HEK293 (cell line): ENCODE data around the gene GPX8.

ENCODE experiments used
- CTCF ChIA-PET: fragments of 350-600 bp; formaldehyde crosslinking; extraction: SDS; loops from one replicate; lab custom pipeline; 2021; ENCODE audit warnings: antibody characterized with exemption; lab: Yijun Ruan, JAX
- POLR2A ChIA-PET: fragments of 300-600 bp; formaldehyde crosslinking; extraction: SDS; loops from one replicate; lab custom pipeline; 2020; ENCODE audit warnings: antibody characterized with exemption, inconsistent platforms; lab: Yijun Ruan, JAX
- H3K27ac ChIP-seq: fragments of 200-500 bp; sonication (Bioruptor generic); 2 replicates; pipeline ENCODE4 v1.5.1; 2014; ENCODE audit warnings: low read depth, low read length, control low read depth, inconsistent platforms; ENCODE audit errors: extremely low read depth
- H3K36me3 ChIP-seq, 2 experiments: fragments of 200-500 bp in 1 of 2; sonication (Bioruptor generic) in 1 of 2; 1 replicate in 1 of 2; 2 replicates in 1 of 2; pipeline ENCODE4 v1.5.1; 2014 to 2017; ENCODE audit warnings: inconsistent platforms in 2 of 2, low read length in 2 of 2; ENCODE audit not compliant: control insufficient read depth in 2 of 2, insufficient read depth in 1 of 2
- H3K4me1 ChIP-seq: fragments of 200-500 bp; sonication (Bioruptor generic); 2 replicates; pipeline ENCODE4 v1.5.1; 2014; ENCODE audit warnings: mild to moderate bottlenecking, low read length, inconsistent platforms; ENCODE audit not compliant: control insufficient read depth, insufficient read depth
- H3K4me3 ChIP-seq: 2 replicates; pipeline ENCODE4 v1.5.1; 2011; ENCODE audit warnings: low read depth, mild to moderate bottlenecking, control low read depth, low read length, moderate library complexity
- H3K9me3 ChIP-seq: fragments of 200-500 bp; sonication (Bioruptor generic); 2 replicates; pipeline ENCODE4 v1.5.1; 2014; ENCODE audit warnings: low read depth, low read length, inconsistent platforms; ENCODE audit not compliant: control insufficient read depth, insufficient read depth
- CTCF ChIP-seq: fragments of 450-650 bp; formaldehyde crosslinking; IDR thresholded peaks from 2 replicates; pipeline ENCODE4 v1.5.1; 2016; ENCODE audit warnings: missing biosample characterization, missing genetic modification characterization
- ELK4 ChIP-seq: IDR thresholded peaks from 2 replicates; pipeline ENCODE4 v1.6.1; 2011; ENCODE audit warnings: mild to moderate bottlenecking, low read depth, low read length, borderline replicate concordance
- SCRT1 ChIP-seq: fragments of 450-650 bp; formaldehyde crosslinking; IDR thresholded peaks from 2 replicates; pipeline ENCODE4 v1.5.1; 2016; ENCODE audit warnings: missing biosample characterization, missing genetic modification characterization, borderline replicate concordance
- ZBTB8A ChIP-seq: fragments of 450-650 bp; formaldehyde crosslinking; IDR thresholded peaks from 2 replicates; pipeline ENCODE4 v1.5.1; 2016; ENCODE audit warnings: missing biosample characterization, missing genetic modification characterization
- ZEB2 ChIP-seq: fragments of 450-650 bp; formaldehyde crosslinking; IDR thresholded peaks from 2 replicates; pipeline ENCODE4 v1.5.1; 2016; ENCODE audit warnings: missing biosample characterization, missing genetic modification characterization
- ZFP37 ChIP-seq: fragments of 450-650 bp; formaldehyde crosslinking; IDR thresholded peaks from 2 replicates; pipeline ENCODE4 v1.5.1; 2016; ENCODE audit warnings: missing biosample characterization, missing genetic modification characterization
- ZNF184 ChIP-seq: fragments of 450-650 bp; IDR thresholded peaks from 2 replicates; pipeline ENCODE4 v1.5.1; 2018; ENCODE audit warnings: missing biosample characterization, mild to moderate bottlenecking, missing genetic modification characterization
- ZNF266 ChIP-seq: fragments of 450-650 bp; formaldehyde crosslinking; IDR thresholded peaks from 2 replicates; pipeline ENCODE4 v1.5.1; 2016; ENCODE audit warnings: missing biosample characterization, missing genetic modification characterization, low read depth
- ZNF302 ChIP-seq: fragments of 450-650 bp; formaldehyde crosslinking; IDR thresholded peaks from 2 replicates; pipeline ENCODE4 v1.5.1; 2016; ENCODE audit warnings: missing biosample characterization, missing genetic modification characterization, low read depth
- ZNF335 ChIP-seq: fragments of 450-650 bp; formaldehyde crosslinking; conservative IDR thresholded peaks from 2 replicates; pipeline ENCODE4 v1.5.1; 2016; ENCODE audit warnings: missing biosample characterization, missing genetic modification characterization
- ZNF354C ChIP-seq: fragments of 450-650 bp; formaldehyde crosslinking; IDR thresholded peaks from 2 replicates; pipeline ENCODE4 v1.5.1; 2016; ENCODE audit warnings: missing biosample characterization, missing genetic modification characterization, low read depth, borderline replicate concordance
- ZNF510 ChIP-seq: fragments of 450-650 bp; formaldehyde crosslinking; IDR thresholded peaks from 2 replicates; pipeline ENCODE4 v1.5.1; 2018; ENCODE audit warnings: mild to moderate bottlenecking, missing genetic modification characterization, missing biosample characterization; ENCODE audit not compliant: insufficient replicate concordance
- ZNF513 ChIP-seq: fragments of 450-650 bp; IDR thresholded peaks from 2 replicates; pipeline ENCODE4 v1.5.1; 2018; ENCODE audit warnings: missing biosample characterization, missing genetic modification characterization
- ZNF544 ChIP-seq: fragments of 450-650 bp; formaldehyde crosslinking; IDR thresholded peaks from 2 replicates; pipeline ENCODE4 v1.5.0; 2017; ENCODE audit warnings: missing biosample characterization, missing genetic modification characterization
- ZNF777 ChIP-seq: fragments of 450-650 bp; formaldehyde crosslinking; IDR thresholded peaks from 2 replicates; pipeline ENCODE4 v1.5.1; 2017; ENCODE audit warnings: missing biosample characterization, missing genetic modification characterization, borderline replicate concordance
- ZNF792 ChIP-seq: fragments of 450-650 bp; formaldehyde crosslinking; IDR thresholded peaks from 2 replicates; pipeline ENCODE4 v1.5.1; 2016; ENCODE audit warnings: missing biosample characterization, missing genetic modification characterization
- ZXDB ChIP-seq: fragments of 450-650 bp; formaldehyde crosslinking; IDR thresholded peaks from 2 replicates; pipeline ENCODE4 v1.5.1; 2016; ENCODE audit warnings: missing biosample characterization, missing genetic modification characterization
- TF ChIP-seq, protein P1 (sequence below): fragments of 450-650 bp; formaldehyde crosslinking; IDR thresholded peaks from 2 replicates; pipeline ENCODE4 v1.5.1; 2016; ENCODE audit warnings: missing biosample characterization, missing genetic modification characterization
- TF ChIP-seq, protein P2 (sequence below): fragments of 450-650 bp; formaldehyde crosslinking; IDR thresholded peaks from 2 replicates; pipeline ENCODE4 v1.5.1; 2016; ENCODE audit warnings: missing biosample characterization, missing genetic modification characterization, low read depth

Gene GPX8

GRCh38 chr5:55177078-55177477 lies 17.1 kb downstream of the GPX8 start (continued):
- no peak for TF ChIP-seq ZNF302 (tag by site-specific recombination)
- TF ChIP-seq ELK4 = no peak
- no peak for TF ChIP-seq ZNF354C (tag by site-specific recombination)
- no peak for TF ChIP-seq ZNF510 (tag by site-specific recombination)
- TF ChIP-seq ZFP37 (tag by site-specific recombination) = no peak

GRCh38 chr5:55180016-55180415 lies 20.0 kb downstream of the GPX8 start:
- POLR2A ChIA-PET = interaction anchor here (0.6 kb wide), 1 partner anchor 24 kb away, joined by 6 read pairs; no protein-coding TSS in a partner anchor
- TF ChIP-seq ZNF513 (tag by site-specific recombination) = no peak
- TF ChIP-seq ZBTB8A (tag by site-specific recombination) = no peak
- TF ChIP-seq ZNF792 (tag by site-specific recombination) = no peak
- TF ChIP-seq ZNF777 (tag by site-specific recombination) = no peak
- no peak for TF ChIP-seq ZNF184
- no peak for TF ChIP-seq ZNF266 (tag by site-specific recombination)
- TF ChIP-seq CTCF (tag by site-specific recombination) = no peak
- TF ChIP-seq, protein P1, sequence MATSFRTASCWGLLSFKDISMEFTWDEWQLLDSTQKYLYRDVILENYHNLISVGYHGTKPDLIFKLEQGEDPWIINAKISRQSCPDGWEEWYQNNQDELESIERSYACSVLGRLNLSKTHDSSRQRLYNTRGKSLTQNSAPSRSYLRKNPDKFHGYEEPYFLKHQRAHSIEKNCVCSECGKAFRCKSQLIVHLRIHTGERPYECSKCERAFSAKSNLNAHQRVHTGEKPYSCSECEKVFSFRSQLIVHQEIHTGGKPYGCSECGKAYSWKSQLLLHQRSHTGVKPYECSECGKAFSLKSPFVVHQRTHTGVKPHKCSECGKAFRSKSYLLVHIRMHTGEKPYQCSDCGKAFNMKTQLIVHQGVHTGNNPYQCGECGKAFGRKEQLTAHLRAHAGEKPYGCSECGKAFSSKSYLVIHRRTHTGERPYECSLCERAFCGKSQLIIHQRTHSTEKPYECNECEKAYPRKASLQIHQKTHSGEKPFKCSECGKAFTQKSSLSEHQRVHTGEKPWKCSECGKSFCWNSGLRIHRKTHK (tag by site-specific recombination) = no peak
- no peak for TF ChIP-seq ZNF544 (tag by site-specific recombination)
- Histone ChIP-seq H3K36me3 (no peaks in the 10 kb centered on the region), H3K4me3 (no peak overlapping the region), H3K9me3 (no peaks in the 10 kb centered on the region), H3K27ac (no peak overlapping the region), H3K4me1 (no peaks in the 10 kb centered on the region)
- CTCF ChIA-PET = interaction anchor here (1.0 kb wide), 1 partner anchor 9 kb away, joined by 4 read pairs; no protein-coding TSS in a partner anchor

- H3K4me1 ChIP-seq = peaks cover 10% of the 10 kb centered on the region; the same call in 1 of the 2 replicates
- POLR2A ChIA-PET = no interaction called here
- no peak overlapping the region for H3K27ac ChIP-seq
- no peaks in the 10 kb centered on the region for H3K9me3 ChIP-seq
- H3K4me3 ChIP-seq = no peak overlapping the region
- no peaks in the 10 kb centered on the region for H3K36me3 ChIP-seq
- CTCF ChIA-PET = interaction anchor here (0.6 to 3.8 kb wide), 10 partner anchors 8 to 195 kb away, joined by 3 to 29 read pairs (median 4); no protein-coding TSS in a partner anchor
- TF ChIP-seq, protein P2, sequence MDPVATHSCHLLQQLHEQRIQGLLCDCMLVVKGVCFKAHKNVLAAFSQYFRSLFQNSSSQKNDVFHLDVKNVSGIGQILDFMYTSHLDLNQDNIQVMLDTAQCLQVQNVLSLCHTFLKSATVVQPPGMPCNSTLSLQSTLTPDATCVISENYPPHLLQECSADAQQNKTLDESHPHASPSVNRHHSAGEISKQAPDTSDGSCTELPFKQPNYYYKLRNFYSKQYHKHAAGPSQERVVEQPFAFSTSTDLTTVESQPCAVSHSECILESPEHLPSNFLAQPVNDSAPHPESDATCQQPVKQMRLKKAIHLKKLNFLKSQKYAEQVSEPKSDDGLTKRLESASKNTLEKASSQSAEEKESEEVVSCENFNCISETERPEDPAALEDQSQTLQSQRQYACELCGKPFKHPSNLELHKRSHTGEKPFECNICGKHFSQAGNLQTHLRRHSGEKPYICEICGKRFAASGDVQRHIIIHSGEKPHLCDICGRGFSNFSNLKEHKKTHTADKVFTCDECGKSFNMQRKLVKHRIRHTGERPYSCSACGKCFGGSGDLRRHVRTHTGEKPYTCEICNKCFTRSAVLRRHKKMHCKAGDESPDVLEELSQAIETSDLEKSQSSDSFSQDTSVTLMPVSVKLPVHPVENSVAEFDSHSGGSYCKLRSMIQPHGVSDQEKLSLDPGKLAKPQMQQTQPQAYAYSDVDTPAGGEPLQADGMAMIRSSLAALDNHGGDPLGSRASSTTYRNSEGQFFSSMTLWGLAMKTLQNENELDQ (tag by site-specific recombination) = no peak
- TF ChIP-seq ZEB2 (tag by site-specific recombination) (peak; percentile 60), SCRT1 (no peak), CTCF (tag by site-specific recombination) (no peak; the same call in 1 of the 2 replicates), ZNF335 (no peak), ZXDB (no peak)
Measured at GRCh38 chr5:55187370-55187769, 27.4 kb downstream of the GPX8 start.
